Hematopoietic multipotent progenitor cell treated with erythropoietin and hydrocortisone succinate and interleukin-3 and kit ligand, for 4 days (in vitro differentiated cells): ENCODE data around the gene TYK2.
A peak's percentile ranks its signal among the peaks of the same experiment; 100 is the strongest.
"Not testable (repeated sequence)": the region's sequence is repeated elsewhere in the genome, so short reads cannot be mapped to it uniquely, and the experiment has no call there.

ENCODE experiments used
- DNase-seq: peaks from one replicate; pipeline ENCODE4 v3.0.0-alpha.2; 2015

TYK2 gene

GRCh38 chr19:10380313-10381102 is at the start of gene TYK2:
Gene TYK2 (minus strand): TSS chr19:10380572. CDS start chr19:10378406, 2,166 bp downstream.
- DNase-seq = peak; percentile 99

- no peak for DNase-seq
Observed at GRCh38 chr19:10428996-10429381, 48.6 kb upstream of the TYK2 start.

GRCh38 chr19:10427169-10427568 is 46.8 kb upstream of the TYK2 start:
- DNase-seq = no peak

GRCh38 chr19:10424011-10424637 is 43.8 kb upstream of the TYK2 start:
- DNase-seq = peak; percentile 82

- no peak for DNase-seq
Observed at GRCh38 chr19:10422846-10423245, 42.5 kb upstream of the TYK2 start.

- DNase-seq = no peak
Observed at GRCh38 chr19:10422046-10422461, 41.7 kb upstream of the TYK2 start.

- DNase-seq = no peak
Observed at GRCh38 chr19:10421240-10422045, 41.1 kb upstream of the TYK2 start.

- DNase-seq = peak; percentile 81
Observed at GRCh38 chr19:10420444-10421239, 40.3 kb upstream of the TYK2 start, which contains the start of gene PDE4A. Gene PDE4A (plus strand): TSS chr19:10420538. CDS start chr19:10420765, 227 bp downstream.

- peak; percentile 89 for DNase-seq
Observed at GRCh38 chr19:10419646-10420443, 39.5 kb upstream of the TYK2 start.

- DNase-seq = no peak
Observed at GRCh38 chr19:10419200-10419645, 38.9 kb upstream of the TYK2 start.

- DNase-seq = peak; percentile 49
Observed at GRCh38 chr19:10418485-10419199, 38.3 kb upstream of the TYK2 start.

- no peak for DNase-seq
Observed at GRCh38 chr19:10418235-10418484, 37.8 kb upstream of the TYK2 start.

- no peak for DNase-seq
Observed at GRCh38 chr19:10417541-10418234, 37.3 kb upstream of the TYK2 start.

- DNase-seq = peak; percentile 95
Observed at GRCh38 chr19:10416380-10417257, 36.2 kb upstream of the TYK2 start.

GRCh38 chr19:10416083-10416379 is 35.7 kb upstream of the TYK2 start:
- no peak for DNase-seq

GRCh38 chr19:10412257-10412977 is 32.0 kb upstream of the TYK2 start:
- DNase-seq = peak; percentile 52

GRCh38 chr19:10411224-10411623 is 30.9 kb upstream of the TYK2 start:
- not testable (repeated sequence) for DNase-seq

GRCh38 chr19:10408511-10409283 is 28.3 kb upstream of the TYK2 start:
- DNase-seq = peak; percentile 72
